MM.1S (cell line): ENCODE measurements around the gene GUCY2C.

ENCODE experiments used
- DNase-seq: peaks from one replicate; pipeline ENCODE4 v3.0.0-alpha.2; 2015
- H2AFZ ChIP-seq: fragments of 300-600 bp; sonication (generic); 2 replicates; pipeline ENCODE4 v1.6.0; 2016; ENCODE audit warnings: antibody characterized with exemption, low read length
- H3F3A ChIP-seq: fragments of 300-600 bp; sonication (generic); 2 replicates; pipeline ENCODE4 v1.6.1; 2016; ENCODE audit warnings: mild to moderate bottlenecking, antibody characterized with exemption, low read length, moderate library complexity, mixed read lengths; ENCODE audit not compliant: insufficient read depth
- H3K27ac ChIP-seq: fragments of 300-600 bp; sonication (generic); 2 replicates; pipeline ENCODE4 v1.5.1; 2016; ENCODE audit warnings: mild to moderate bottlenecking, low read length
- H3K27me3 ChIP-seq: fragments of 300-600 bp; sonication (generic); replicated peaks from 2 replicates; pipeline ENCODE4 v1.6.0; 2016; ENCODE audit warnings: low read length; ENCODE audit not compliant: insufficient read depth
- H3K36me3 ChIP-seq: fragments of 300-600 bp; sonication (generic); replicated peaks from 2 replicates; pipeline ENCODE4 v1.6.1; 2016; ENCODE audit warnings: mild to moderate bottlenecking, low read length, mixed read lengths; ENCODE audit not compliant: insufficient read depth
- H3K4me1 ChIP-seq: fragments of 300-600 bp; sonication (generic); 2 replicates; pipeline ENCODE4 v1.6.1; 2016; ENCODE audit warnings: low read length, mixed read lengths
- H3K4me2 ChIP-seq: fragments of 300-600 bp; sonication (generic); 2 replicates; pipeline ENCODE4 v1.6.0; 2016; ENCODE audit warnings: low read depth, low read length
- H3K4me3 ChIP-seq: fragments of 300-600 bp; sonication (generic); 2 replicates; pipeline ENCODE4 v1.5.1; 2016; ENCODE audit warnings: low read length, mixed read lengths
- H3K79me2 ChIP-seq: fragments of 300-600 bp; sonication (generic); 2 replicates; pipeline ENCODE4 v1.6.1; 2016; ENCODE audit warnings: mixed run types, low read length, mixed read lengths
- H3K9ac ChIP-seq: fragments of 300-600 bp; sonication (generic); 2 replicates; pipeline ENCODE4 v1.6.1; 2016; ENCODE audit warnings: low read length, mixed read lengths
- H3K9me2 ChIP-seq: fragments of 300-600 bp; sonication (generic); replicated peaks from 2 replicates; pipeline ENCODE4 v1.6.1; 2016; ENCODE audit warnings: mild to moderate bottlenecking, low read length, mixed read lengths; ENCODE audit not compliant: insufficient read depth
- H3K9me3 ChIP-seq: fragments of 300-600 bp; sonication (generic); replicated peaks from 2 replicates; pipeline ENCODE4 v1.6.1; 2016; ENCODE audit warnings: mild to moderate bottlenecking, low read length, mixed read lengths; ENCODE audit not compliant: insufficient read depth
- H4K20me1 ChIP-seq: fragments of 300-600 bp; sonication (generic); 2 replicates; pipeline ENCODE4 v1.6.1; 2016; ENCODE audit warnings: mild to moderate bottlenecking, low read length, moderate library complexity, mixed read lengths; ENCODE audit not compliant: insufficient read depth
- EZH2 ChIP-seq: fragments of 300-600 bp; sonication (generic); optimal IDR thresholded peaks from 2 replicates; pipeline ENCODE3; 2017; ENCODE audit warnings: low read depth, mild to moderate bottlenecking, antibody characterized with exemption, low read length, mixed read lengths
- EZH2phosphoT487 ChIP-seq: fragments of 300-600 bp; sonication (generic); IDR thresholded peaks from 2 replicates; pipeline ENCODE4 v1.6.1; 2018; ENCODE audit warnings: antibody characterized with exemption, low read length
- TF ChIP-seq, protein P1 (sequence below): fragments of 300-600 bp; sonication (generic); IDR thresholded peaks from 2 replicates; pipeline ENCODE4 v1.5.1; 2016; ENCODE audit warnings: antibody characterized with exemption, low read length, mixed read lengths

Gene GUCY2C

DNA sequence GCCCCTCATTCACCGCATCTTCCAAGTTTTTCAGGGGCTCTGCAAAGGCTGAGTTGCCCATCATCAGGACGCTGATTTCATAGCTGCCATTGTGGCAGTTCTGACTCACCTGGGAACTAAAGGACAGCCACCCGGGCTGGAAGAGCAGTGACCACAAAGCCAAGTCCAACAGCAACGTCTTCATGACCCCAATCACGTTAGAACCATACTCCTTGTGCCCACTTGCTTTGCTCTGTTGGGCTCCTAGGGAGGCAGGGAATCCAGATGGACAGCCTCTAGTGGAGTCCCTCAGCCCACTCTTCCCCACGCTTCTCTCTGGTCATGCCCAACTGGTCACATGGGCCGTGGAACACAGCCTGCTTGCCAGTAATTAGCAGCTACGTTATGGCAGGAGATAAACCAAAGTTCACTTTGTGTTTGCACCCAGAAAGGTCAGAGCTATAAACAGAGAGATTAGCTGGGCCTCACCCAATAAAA is at the start of gene GUCY2C:
Gene GUCY2C (minus strand): TSS at position 335 of the 477 bp plus-strand sequence. CDS start 151 bp downstream, at position 184.
- no peaks in the 10 kb centered on the region for H3K79me2 ChIP-seq
- H4K20me1 ChIP-seq = no peaks in the 10 kb centered on the region
- H3F3A ChIP-seq = no peaks in the 10 kb centered on the region
- no peak within 1 kb of the TSS for H3K27ac ChIP-seq
- DNase-seq = no peak
- H3K9ac ChIP-seq = no peak within 1 kb of the TSS
- H3K4me3 ChIP-seq = no peak within 1 kb of the TSS
- H3K9me2 ChIP-seq = no peaks in the 10 kb centered on the region
- no peaks in the 10 kb centered on the region for H3K27me3 ChIP-seq
- H2AFZ ChIP-seq = no peak within 1 kb of the TSS
- no peaks in the 10 kb centered on the region for H3K4me1 ChIP-seq
- H3K4me2 ChIP-seq = no peak within 1 kb of the TSS
- H3K9me3 ChIP-seq = no peaks in the 10 kb centered on the region
- H3K36me3 ChIP-seq = no peaks in the 10 kb centered on the region
- no peak for TF ChIP-seq EZH2phosphoT487
- no peak for TF ChIP-seq EZH2
- TF ChIP-seq, protein P1, sequence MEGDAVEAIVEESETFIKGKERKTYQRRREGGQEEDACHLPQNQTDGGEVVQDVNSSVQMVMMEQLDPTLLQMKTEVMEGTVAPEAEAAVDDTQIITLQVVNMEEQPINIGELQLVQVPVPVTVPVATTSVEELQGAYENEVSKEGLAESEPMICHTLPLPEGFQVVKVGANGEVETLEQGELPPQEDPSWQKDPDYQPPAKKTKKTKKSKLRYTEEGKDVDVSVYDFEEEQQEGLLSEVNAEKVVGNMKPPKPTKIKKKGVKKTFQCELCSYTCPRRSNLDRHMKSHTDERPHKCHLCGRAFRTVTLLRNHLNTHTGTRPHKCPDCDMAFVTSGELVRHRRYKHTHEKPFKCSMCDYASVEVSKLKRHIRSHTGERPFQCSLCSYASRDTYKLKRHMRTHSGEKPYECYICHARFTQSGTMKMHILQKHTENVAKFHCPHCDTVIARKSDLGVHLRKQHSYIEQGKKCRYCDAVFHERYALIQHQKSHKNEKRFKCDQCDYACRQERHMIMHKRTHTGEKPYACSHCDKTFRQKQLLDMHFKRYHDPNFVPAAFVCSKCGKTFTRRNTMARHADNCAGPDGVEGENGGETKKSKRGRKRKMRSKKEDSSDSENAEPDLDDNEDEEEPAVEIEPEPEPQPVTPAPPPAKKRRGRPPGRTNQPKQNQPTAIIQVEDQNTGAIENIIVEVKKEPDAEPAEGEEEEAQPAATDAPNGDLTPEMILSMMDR = no peak

DNA sequence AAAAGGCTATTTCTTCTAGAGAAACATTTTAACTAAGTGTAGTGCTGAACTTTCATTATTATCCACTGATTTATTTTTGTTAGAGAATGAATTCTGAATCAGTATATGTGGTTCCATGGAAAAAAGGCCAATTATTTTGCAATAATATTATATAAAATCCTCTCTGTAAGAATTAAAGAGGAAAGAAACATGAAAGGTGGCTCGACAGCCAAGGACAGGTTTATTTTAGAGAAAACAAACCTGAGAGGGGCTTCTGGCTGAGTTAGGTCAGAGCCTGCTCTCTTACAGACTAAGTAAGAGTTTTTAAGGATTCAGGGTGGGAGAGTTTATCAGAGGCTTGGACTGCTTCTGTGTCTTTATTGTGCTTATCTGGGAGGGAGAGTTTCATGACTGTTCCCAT is 46.7 kb upstream of the GUCY2C start:
- TF ChIP-seq EZH2 = no peak
- TF ChIP-seq, protein P1 = no peak
- no peak for TF ChIP-seq EZH2phosphoT487
- no peaks in the 10 kb centered on the region for H3K4me1 ChIP-seq

DNA sequence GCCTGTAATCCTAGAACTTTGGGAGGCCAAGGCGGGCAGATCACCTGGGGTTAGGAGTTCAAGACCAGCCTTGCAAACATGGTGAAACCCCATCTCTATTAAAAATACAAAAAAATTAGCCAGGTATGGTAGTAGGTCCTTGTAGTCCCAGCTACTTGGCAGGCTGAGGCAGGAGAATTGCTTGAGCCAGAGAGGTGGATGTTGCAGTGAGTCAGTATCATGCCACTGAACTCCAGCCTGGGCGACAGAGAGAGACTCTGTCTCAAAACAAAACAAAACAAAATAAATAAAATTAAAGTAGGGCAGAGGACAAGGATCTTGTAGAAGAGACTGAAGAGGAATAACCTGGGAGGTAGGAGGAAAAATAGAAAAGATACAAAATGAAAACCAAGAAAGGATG is 45.5 kb upstream of the GUCY2C start:
- H3K9me2 ChIP-seq = no peaks in the 10 kb centered on the region
- no peaks in the 10 kb centered on the region for H3K27me3 ChIP-seq
- no peak overlapping the region for H3K4me3 ChIP-seq
- H3K9me3 ChIP-seq = no peaks in the 10 kb centered on the region
- no peaks in the 10 kb centered on the region for H4K20me1 ChIP-seq
- TF ChIP-seq EZH2 (no peak), EZH2phosphoT487 (no peak)
- TF ChIP-seq, protein P1 = no peak
- H3K36me3 ChIP-seq = no peaks in the 10 kb centered on the region
- no peak overlapping the region for H3K9ac ChIP-seq
- no peak overlapping the region for H2AFZ ChIP-seq
- no peak for DNase-seq
- no peaks in the 10 kb centered on the region for H3K79me2 ChIP-seq
- H3K27ac ChIP-seq = no peak overlapping the region
- no peaks in the 10 kb centered on the region for H3K4me1 ChIP-seq
- no peaks in the 10 kb centered on the region for H3F3A ChIP-seq
- no peak overlapping the region for H3K4me2 ChIP-seq

More for the DNA sequence above, 46.7 kb upstream of the GUCY2C start:
- H3F3A ChIP-seq = no peaks in the 10 kb centered on the region
- H3K4me2 ChIP-seq = no peak overlapping the region
- no peak overlapping the region for H3K9ac ChIP-seq
- no peaks in the 10 kb centered on the region for H3K79me2 ChIP-seq
- H3K27me3 ChIP-seq = no peaks in the 10 kb centered on the region
- no peak overlapping the region for H2AFZ ChIP-seq
- H3K36me3 ChIP-seq = no peaks in the 10 kb centered on the region
- H3K4me3 ChIP-seq = no peak overlapping the region
- H3K27ac ChIP-seq = no peak overlapping the region
- no peaks in the 10 kb centered on the region for H4K20me1 ChIP-seq
- H3K9me2 ChIP-seq = no peaks in the 10 kb centered on the region
- H3K9me3 ChIP-seq = no peaks in the 10 kb centered on the region
- no peak for DNase-seq
